ENCODE data around the gene GPR153. TPM values are rescaled to one million over a fixed set of nuclear protein-coding genes. Genes with fewer than 3 reads are reported as not detected.

Gene GPR153
- total RNA-seq, 2 experiments from 2014 or later: 0.34 to 0.41 TPM

- intact Hi-C loops (cut with micrococcal nuclease): no loop called here
- no peak overlapping the region for H3K4me3 Mint-ChIP-seq
- H3K4me1 Mint-ChIP-seq (ENCODE audit: low read depth): no peaks in the 10 kb centered on the region
- H3K9me3 Mint-ChIP-seq: no peaks in the 10 kb centered on the region
- ChIA-PET POLR2A (no interaction called here), CTCF (interaction anchor here (1.7 kb wide), 1 partner anchor 24 kb away, joined by 3 read pairs; no protein-coding TSS in a partner anchor)
- DNase-seq (no peak), ATAC-seq (no peak)
- H3K27me3 Mint-ChIP-seq: no peaks in the 10 kb centered on the region
- no peaks in the 10 kb centered on the region for H3K36me3 Mint-ChIP-seq (ENCODE audit: low read depth)
- no peak overlapping the region for H3K27ac Mint-ChIP-seq
- TF ChIP-seq, protein P1, sequence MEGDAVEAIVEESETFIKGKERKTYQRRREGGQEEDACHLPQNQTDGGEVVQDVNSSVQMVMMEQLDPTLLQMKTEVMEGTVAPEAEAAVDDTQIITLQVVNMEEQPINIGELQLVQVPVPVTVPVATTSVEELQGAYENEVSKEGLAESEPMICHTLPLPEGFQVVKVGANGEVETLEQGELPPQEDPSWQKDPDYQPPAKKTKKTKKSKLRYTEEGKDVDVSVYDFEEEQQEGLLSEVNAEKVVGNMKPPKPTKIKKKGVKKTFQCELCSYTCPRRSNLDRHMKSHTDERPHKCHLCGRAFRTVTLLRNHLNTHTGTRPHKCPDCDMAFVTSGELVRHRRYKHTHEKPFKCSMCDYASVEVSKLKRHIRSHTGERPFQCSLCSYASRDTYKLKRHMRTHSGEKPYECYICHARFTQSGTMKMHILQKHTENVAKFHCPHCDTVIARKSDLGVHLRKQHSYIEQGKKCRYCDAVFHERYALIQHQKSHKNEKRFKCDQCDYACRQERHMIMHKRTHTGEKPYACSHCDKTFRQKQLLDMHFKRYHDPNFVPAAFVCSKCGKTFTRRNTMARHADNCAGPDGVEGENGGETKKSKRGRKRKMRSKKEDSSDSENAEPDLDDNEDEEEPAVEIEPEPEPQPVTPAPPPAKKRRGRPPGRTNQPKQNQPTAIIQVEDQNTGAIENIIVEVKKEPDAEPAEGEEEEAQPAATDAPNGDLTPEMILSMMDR (IDR thresholded peaks at IDR 0.05): no peak
Measured at GRCh38 chr1:6270401-6270800, 9.5 kb upstream of the GPR153 start.

- intact Hi-C loops (cut with micrococcal nuclease): no loop called here
- Mint-ChIP-seq H3K36me3 (ENCODE audit: low read depth) (no peaks in the 10 kb centered on the region), H3K27ac (no peak overlapping the region), H3K4me3 (no peak overlapping the region), H3K9me3 (no peaks in the 10 kb centered on the region), H3K4me1 (ENCODE audit: low read depth) (no peaks in the 10 kb centered on the region), H3K27me3 (no peaks in the 10 kb centered on the region)
- TF ChIP-seq, protein P1 (IDR thresholded peaks at IDR 0.05): no peak
- CTCF ChIA-PET: interaction anchor here (1.7 kb wide), 1 partner anchor 23 kb away, joined by 3 read pairs; no protein-coding TSS in a partner anchor
- no peak for ATAC-seq
- POLR2A ChIA-PET: no interaction called here
- no peak for DNase-seq
Measured at GRCh38 chr1:6269720-6270400, 9.0 kb upstream of the GPR153 start.

DNA sequence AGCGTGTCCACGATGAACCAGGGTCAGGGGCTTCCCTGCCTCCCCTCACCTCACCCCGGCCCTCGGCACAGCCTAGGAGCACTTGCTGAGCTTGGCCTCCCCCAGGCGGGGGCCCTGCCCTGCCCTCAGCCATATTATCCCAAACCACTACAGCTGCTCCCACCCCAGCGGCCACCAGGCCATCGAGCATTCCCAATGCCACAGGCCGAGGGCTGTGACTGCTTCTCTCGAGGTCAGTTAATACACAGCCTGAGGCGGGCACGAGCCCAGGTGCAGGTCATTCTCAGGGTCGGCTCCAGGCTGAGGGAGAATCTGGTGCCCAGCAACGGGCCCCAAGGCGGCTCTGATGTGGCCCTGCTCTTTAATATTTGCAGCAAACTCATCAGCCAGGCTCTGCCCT is 8.4 kb upstream of the GPR153 start:
- intact Hi-C loops (cut with micrococcal nuclease): no loop called here
- ChIA-PET CTCF (interaction anchor here (1.7 kb wide), 1 partner anchor 23 kb away, joined by 3 read pairs; no protein-coding TSS in a partner anchor), POLR2A (no interaction called here)
- ATAC-seq (no peak), DNase-seq (no peak)
- TF ChIP-seq, protein P1 (IDR thresholded peaks at IDR 0.05): no peak
- H3K9me3 Mint-ChIP-seq: no peaks in the 10 kb centered on the region
- H3K4me3 Mint-ChIP-seq: no peak overlapping the region
- no peak overlapping the region for H3K27ac Mint-ChIP-seq
- H3K4me1 Mint-ChIP-seq (ENCODE audit: low read depth): no peaks in the 10 kb centered on the region
- H3K36me3 Mint-ChIP-seq (ENCODE audit: low read depth): no peaks in the 10 kb centered on the region
- H3K27me3 Mint-ChIP-seq: no peaks in the 10 kb centered on the region

DNA sequence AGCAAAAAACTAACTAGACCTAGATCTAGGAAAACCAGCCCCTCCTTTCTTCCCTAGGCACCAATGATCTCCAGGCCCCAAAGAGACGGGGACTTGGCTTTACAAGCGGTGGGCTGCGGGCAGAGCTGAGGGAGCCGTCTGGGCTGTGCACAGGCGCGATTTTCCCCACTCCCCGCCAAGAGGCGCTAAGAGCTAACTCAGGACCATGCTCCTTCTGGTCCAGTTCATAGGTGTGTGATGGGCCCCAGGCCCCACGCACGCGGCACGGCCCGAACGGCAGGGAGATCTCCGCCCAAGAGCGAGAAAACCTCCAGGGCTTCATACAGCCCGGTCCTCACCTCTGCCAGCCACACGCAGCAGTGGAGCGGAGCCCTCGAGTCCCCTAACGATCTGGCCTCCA is 7.5 kb upstream of the GPR153 start:
- Mint-ChIP-seq H3K4me1 (ENCODE audit: low read depth) (no peaks in the 10 kb centered on the region), H3K27me3 (no peaks in the 10 kb centered on the region), H3K4me3 (no peak overlapping the region), H3K9me3 (no peaks in the 10 kb centered on the region), H3K27ac (no peak overlapping the region), H3K36me3 (ENCODE audit: low read depth) (no peaks in the 10 kb centered on the region)
- ChIA-PET POLR2A (interaction anchor here (0.6 kb wide), 1 partner anchor 16 kb away, joined by 3 read pairs; no protein-coding TSS in a partner anchor), CTCF (interaction anchor here (2.1 kb wide), 1 partner anchor 21 kb away, joined by 9 read pairs; no protein-coding TSS in a partner anchor)
- TF ChIP-seq, protein P1 (IDR thresholded peaks at IDR 0.05): no peak
- intact Hi-C loops (cut with micrococcal nuclease): no loop called here
- no peak for DNase-seq
- ATAC-seq: no peak

DNA sequence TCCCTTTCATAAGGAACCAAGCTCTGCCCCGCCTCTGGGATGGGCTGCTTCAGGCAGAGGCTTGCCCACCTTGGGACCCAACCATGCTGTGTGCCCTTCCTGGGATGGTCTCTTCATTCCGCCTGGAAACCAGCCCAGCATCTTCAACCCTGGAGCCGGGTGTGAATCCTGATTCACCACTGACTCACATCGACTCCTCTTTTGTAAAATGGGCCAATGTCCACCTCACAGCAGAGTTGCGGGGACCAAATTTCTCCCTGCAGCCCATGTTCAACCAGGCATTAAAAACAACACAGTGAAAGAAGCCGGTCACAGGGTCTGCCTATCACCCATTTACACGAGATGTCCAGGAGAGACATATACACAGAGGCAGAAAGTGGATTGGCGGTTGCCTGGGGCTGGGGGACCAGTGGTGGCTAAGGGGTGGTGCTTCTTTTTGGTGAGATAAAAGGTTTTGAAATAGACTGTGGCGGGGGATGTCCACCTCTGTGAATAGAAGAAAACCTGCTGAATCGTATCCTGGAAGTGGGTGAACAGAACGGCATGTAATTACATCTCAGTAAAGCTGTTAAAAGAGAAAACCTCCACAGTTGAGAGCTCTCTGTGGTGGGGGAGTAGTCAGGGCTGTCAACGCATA is 6.9 kb upstream of the GPR153 start:
- H3K27ac Mint-ChIP-seq: no peak overlapping the region
- H3K9me3 Mint-ChIP-seq: no peaks in the 10 kb centered on the region
- CTCF ChIA-PET: interaction anchor here (2.1 kb wide), 1 partner anchor 21 kb away, joined by 9 read pairs; no protein-coding TSS in a partner anchor
- intact Hi-C loops (cut with micrococcal nuclease): no loop called here
- POLR2A ChIA-PET: interaction anchor here (0.6 kb wide), 1 partner anchor 16 kb away, joined by 3 read pairs; no protein-coding TSS in a partner anchor
- no peaks in the 10 kb centered on the region for H3K36me3 Mint-ChIP-seq (ENCODE audit: low read depth)
- TF ChIP-seq, protein P1 (IDR thresholded peaks at IDR 0.05): no peak
- ATAC-seq: no peak
- H3K27me3 Mint-ChIP-seq: no peaks in the 10 kb centered on the region
- DNase-seq: no peak
- no peak overlapping the region for H3K4me3 Mint-ChIP-seq
- no peaks in the 10 kb centered on the region for H3K4me1 Mint-ChIP-seq (ENCODE audit: low read depth)

Measured in activated CD8-positive, alpha-beta T cell treated with anti-CD3 and anti-CD28 coated beads for 36 hours (primary cell).